Spinal cord (tissue), 10 donors: Measurements from ENCODE around the gene BATF3. TPM values are rescaled to one million over a fixed set of nuclear protein-coding genes. Genes with fewer than 3 reads are reported as not detected.

Source experiments
- DNase-seq, 6 donors: peaks; one replicate each; pipeline versions ENCODE4 v3.0.0 to v3.0.0-alpha.2; 2013 to 2015; ENCODE audit warnings: low spot score in 6 of 6, low read depth in 4 of 6
- H3K27ac ChIP-seq: one replicate; pipeline ENCODE4 v1.5.1; 2013; ENCODE audit warnings: low read depth, low read length, control low read depth
- H3K27me3 ChIP-seq: one replicate; pipeline ENCODE4 v1.6.1; 2013; ENCODE audit warnings: low read length; ENCODE audit not compliant: control insufficient read depth, insufficient read depth
- H3K36me3 ChIP-seq: one replicate; pipeline ENCODE4 v1.6.1; 2013; ENCODE audit warnings: low read length; ENCODE audit not compliant: control insufficient read depth, insufficient read depth
- H3K4me1 ChIP-seq: one replicate; pipeline ENCODE4 v1.6.1; 2013; ENCODE audit warnings: low read length; ENCODE audit not compliant: control insufficient read depth, insufficient read depth
- H3K4me3 ChIP-seq: one replicate; pipeline ENCODE4 v1.5.1; 2013; ENCODE audit warnings: low read depth, low read length, control low read depth
- H3K9me3 ChIP-seq: one replicate; pipeline ENCODE4 v1.6.1; 2013; ENCODE audit warnings: low read length; ENCODE audit not compliant: control insufficient read depth, insufficient read depth
- WGBS: methylation state at CpG from one replicate; pipeline ENCODE4 v1.1.5; 2013; ENCODE audit warnings: missing lambda C conversion rate; ENCODE audit not compliant: insufficient coverage; 5-methylcytosine and 5-hydroxymethylcytosine counted together
- polyA plus RNA-seq, 2 donors: library from polyadenylated mRNA; unstranded; fragments of 120-200 nt; gene quantifications; one replicate each; pipeline ENCODE4 v1.2.1, GENCODE V29; 2013; ENCODE audit not compliant: insufficient read length in 2 of 2
- total RNA-seq, 2 donors: library from RNA; depleted of rRNA in 1 of 2; stranded (reverse); fragments of 120-200 nt in 1 of 2; fragments of >200 nt in 1 of 2; gene quantifications; one replicate each; pipeline versions ENCODE4 v1.2.3 to v1.2.4, GENCODE V29; 2013 to 2014
- donor health status: healthy.

The BATF3 gene
- total and polyA plus RNA-seq, 4 donors = 2.7 to 7.2 (median 3.5) TPM

GRCh38 chr1:212651977-212652376 is 47.7 kb downstream of the BATF3 start:
- no CpG with 5 or more reads among the region's 3 CpGs for WGBS

GRCh38 chr1:212651521-212651920 is 48.1 kb downstream of the BATF3 start:
- Histone ChIP-seq H3K36me3 (no peaks in the 10 kb centered on the region), H3K27me3 (no peaks in the 10 kb centered on the region), H3K4me3 (no peak overlapping the region), H3K27ac (no peak overlapping the region), H3K4me1 (no peaks in the 10 kb centered on the region), H3K9me3 (no peaks in the 10 kb centered on the region)
- WGBS = 91% methylated on average over 4 of the region's 4 CpGs
- no peak for DNase-seq

More at GRCh38 chr1:212651977-212652376, 47.7 kb downstream of the BATF3 start:
- Histone ChIP-seq H3K36me3 (no peaks in the 10 kb centered on the region), H3K27me3 (no peaks in the 10 kb centered on the region), H3K4me1 (no peaks in the 10 kb centered on the region), H3K27ac (no peak overlapping the region), H3K4me3 (no peak overlapping the region), H3K9me3 (no peaks in the 10 kb centered on the region)
- DNase-seq = no peak

- peak in 1 of 6 donors; percentile 9 for DNase-seq
- no peaks in the 10 kb centered on the region for H3K4me1 ChIP-seq
- no peak overlapping the region for H3K4me3 ChIP-seq
- H3K36me3 ChIP-seq = no peaks in the 10 kb centered on the region
- H3K27me3 ChIP-seq = no peaks in the 10 kb centered on the region
- H3K9me3 ChIP-seq = no peaks in the 10 kb centered on the region
- H3K27ac ChIP-seq = no peak overlapping the region
- 21% methylated on average over 2 of the region's 3 CpGs for WGBS
Observed at GRCh38 chr1:212650228-212650627, 49.4 kb downstream of the BATF3 start.

- DNase-seq = no peak
- Histone ChIP-seq H3K36me3 (no peaks in the 10 kb centered on the region), H3K27ac (no peak overlapping the region), H3K27me3 (no peaks in the 10 kb centered on the region), H3K4me1 (no peaks in the 10 kb centered on the region), H3K9me3 (no peaks in the 10 kb centered on the region), H3K4me3 (no peak overlapping the region)
- no CpG with 5 or more reads among the region's 2 CpGs for WGBS
Observed at GRCh38 chr1:212649020-212649419, 50.6 kb downstream of the BATF3 start.

- 75% methylated on average over 1 of the region's 3 CpGs for WGBS
- no peaks in the 10 kb centered on the region for H3K9me3 ChIP-seq
- no peak for DNase-seq
- no peak overlapping the region for H3K27ac ChIP-seq
- no peaks in the 10 kb centered on the region for H3K36me3 ChIP-seq
- no peaks in the 10 kb centered on the region for H3K27me3 ChIP-seq
- no peak overlapping the region for H3K4me3 ChIP-seq
- H3K4me1 ChIP-seq = no peaks in the 10 kb centered on the region
Observed at GRCh38 chr1:212648431-212648830, 51.2 kb downstream of the BATF3 start.

GRCh38 chr1:212647004-212647403 is 52.6 kb downstream of the BATF3 start:
- no peak overlapping the region for H3K4me3 ChIP-seq
- no peaks in the 10 kb centered on the region for H3K36me3 ChIP-seq
- WGBS = 93% methylated on average over 10 of the region's 11 CpGs
- H3K27me3 ChIP-seq = no peaks in the 10 kb centered on the region
- H3K27ac ChIP-seq = no peak overlapping the region
- H3K4me1 ChIP-seq = no peaks in the 10 kb centered on the region
- no peak for DNase-seq
- no peaks in the 10 kb centered on the region for H3K9me3 ChIP-seq

- Histone ChIP-seq H3K4me3 (no peak overlapping the region), H3K36me3 (no peaks in the 10 kb centered on the region), H3K9me3 (no peaks in the 10 kb centered on the region), H3K4me1 (no peaks in the 10 kb centered on the region), H3K27ac (no peak overlapping the region), H3K27me3 (no peaks in the 10 kb centered on the region)
- 89% methylated on average over 18 of the region's 19 CpGs for WGBS
- peak in 1 of 6 donors; percentile 61 for DNase-seq
Observed at GRCh38 chr1:212646588-212646987, 53.1 kb downstream of the BATF3 start.

- no peak overlapping the region for H3K27ac ChIP-seq
- no peak overlapping the region for H3K4me3 ChIP-seq
- no peaks in the 10 kb centered on the region for H3K4me1 ChIP-seq
- no peaks in the 10 kb centered on the region for H3K27me3 ChIP-seq
- WGBS = 89% methylated on average over 8 of the region's 13 CpGs
- no peaks in the 10 kb centered on the region for H3K9me3 ChIP-seq
- H3K36me3 ChIP-seq = no peaks in the 10 kb centered on the region
- no peak for DNase-seq
Observed at GRCh38 chr1:212645546-212646543, 53.8 kb downstream of the BATF3 start.

GRCh38 chr1:212644866-212645545 is 54.6 kb downstream of the BATF3 start:
- no peaks in the 10 kb centered on the region for H3K36me3 ChIP-seq
- peaks cover 1% of the 10 kb centered on the region for H3K27me3 ChIP-seq
- H3K4me1 ChIP-seq = no peaks in the 10 kb centered on the region
- DNase-seq = no peak
- H3K9me3 ChIP-seq = no peaks in the 10 kb centered on the region
- H3K4me3 ChIP-seq = no peak overlapping the region
- H3K27ac ChIP-seq = no peak overlapping the region
- WGBS = 97% methylated on average over 4 of the region's 6 CpGs
